T-helper 1 cell treated with Interleukin-12 subunit alpha and Interleukin-12 subunit beta and Interleukin-4 antibody, amounts not matched to agents 30 ng/mL and 1 ng/mL, for 36 hours (primary cell): ENCODE data around the gene PAH. TPM values are rescaled to one million over a fixed set of nuclear protein-coding genes. Genes with fewer than 3 reads are reported as not detected.

ENCODE experiments used
- intact Hi-C: fragments of 100-400 bp; cut with micrococcal nuclease; formaldehyde crosslinking; loops from one replicate; pipeline ENCODE4 v1.15.1; 2024
- total RNA-seq: library from RNA; stranded (reverse); gene quantifications from 2 replicates; pipeline ENCODE4 v1.2.3, GENCODE V29; 2022

Gene PAH
- total RNA-seq, 1 donor from 2014 or later: not detected

DNA sequence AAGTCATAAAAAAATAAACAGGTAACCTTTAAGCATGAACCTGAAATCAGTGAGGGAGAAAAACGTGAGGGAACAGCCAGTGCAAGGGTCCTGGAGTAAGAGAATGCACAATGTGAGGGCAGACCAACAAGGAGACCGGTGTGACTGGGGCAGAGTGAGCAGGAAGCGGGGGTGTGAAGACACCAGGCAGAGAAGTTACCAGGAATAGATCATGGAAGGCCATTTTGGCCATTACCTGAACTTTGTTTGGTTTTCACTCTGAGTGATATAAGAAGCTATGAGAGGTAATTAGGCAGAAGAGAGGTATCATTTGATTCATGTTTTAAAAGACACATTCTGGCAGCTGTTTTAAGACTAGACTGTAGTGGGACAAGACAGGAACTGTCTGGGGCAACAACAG is 15.0 kb downstream of the PAH start:
- intact Hi-C loops: no loop called here

DNA sequence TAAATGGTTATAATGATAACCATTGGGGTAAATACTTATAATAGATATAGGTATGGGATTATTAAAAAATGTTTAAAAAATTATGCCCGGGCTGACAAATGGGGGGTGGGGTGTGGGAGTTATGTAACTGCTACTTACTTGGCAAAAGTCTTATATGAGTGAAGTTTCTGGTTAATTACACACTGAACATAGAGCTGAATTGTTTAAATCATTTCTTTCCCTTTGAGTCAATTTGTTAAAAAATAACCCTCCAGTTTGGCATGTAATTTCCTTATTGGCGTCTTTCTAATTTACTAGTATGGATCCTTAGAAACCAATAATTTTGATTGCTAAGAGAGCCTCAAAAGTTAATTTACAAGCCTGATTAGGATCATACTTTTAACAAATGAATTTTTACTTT is 16.7 kb downstream of the PAH start:
- intact Hi-C loops: no loop called here

DNA sequence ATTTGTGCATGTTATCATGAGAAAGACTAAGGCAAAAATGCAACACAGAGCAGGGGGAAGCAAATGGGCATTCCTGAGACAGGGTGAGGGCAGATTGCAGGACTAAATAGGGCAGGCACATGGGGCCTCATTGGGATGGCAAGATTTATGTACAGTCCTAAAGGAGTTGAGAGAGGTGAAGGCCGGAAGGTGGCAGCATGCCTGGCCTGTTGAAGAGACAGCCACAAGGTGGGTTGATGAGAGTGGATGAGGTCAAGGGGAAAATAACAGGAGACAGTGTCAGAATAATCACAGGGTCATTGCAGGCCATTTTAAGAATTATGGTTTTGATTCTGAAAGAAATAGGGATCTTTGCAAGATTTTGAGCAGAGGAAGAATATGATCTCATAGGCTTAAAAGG is 21.0 kb downstream of the PAH start:
- intact Hi-C loops: no loop called here

DNA sequence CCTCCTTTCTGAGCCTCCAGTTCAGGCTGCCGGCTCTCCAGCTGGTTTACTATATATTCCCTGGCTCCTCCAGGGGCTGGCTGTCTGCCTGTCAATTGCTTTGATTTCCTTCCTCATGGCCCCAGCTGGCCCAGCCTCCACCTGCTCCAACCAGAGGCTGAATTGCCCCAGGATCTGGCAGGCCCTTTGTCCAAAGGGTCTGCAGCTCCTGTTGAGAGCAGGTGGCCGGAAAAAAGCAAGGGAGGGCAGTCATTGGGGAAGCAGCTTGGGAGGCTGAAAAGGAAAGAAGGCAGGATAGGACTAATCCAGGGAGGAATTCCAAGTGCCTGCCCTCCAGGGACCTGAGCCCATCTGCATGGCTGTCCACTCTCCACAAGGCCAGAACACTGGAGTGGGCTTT is 25.3 kb downstream of the PAH start:
- intact Hi-C loops: no loop called here

DNA sequence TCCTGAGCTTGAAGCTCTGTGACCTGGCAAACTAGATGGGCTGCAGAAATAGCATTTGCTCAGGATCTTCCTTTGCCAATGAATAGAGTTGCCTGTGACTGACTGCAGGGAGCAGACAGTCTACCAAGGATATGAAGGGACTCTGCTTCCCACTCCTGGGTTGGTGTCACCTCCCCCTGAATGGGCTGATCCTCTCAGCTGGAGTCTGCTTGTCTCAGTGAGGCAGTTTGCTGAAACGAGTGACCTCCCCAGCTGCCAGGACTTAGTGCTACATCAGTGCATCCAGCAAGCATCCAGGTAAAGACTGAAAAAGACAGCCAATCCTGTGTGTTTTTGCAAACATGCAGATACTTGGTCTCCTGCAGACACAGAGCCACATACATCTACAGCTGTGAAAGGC is 28.5 kb downstream of the PAH start:
- intact Hi-C loops: no loop called here

GRCh38 chr12:102885043-102885932 is 31.8 kb downstream of the PAH start:
- intact Hi-C loops: no loop called here

DNA sequence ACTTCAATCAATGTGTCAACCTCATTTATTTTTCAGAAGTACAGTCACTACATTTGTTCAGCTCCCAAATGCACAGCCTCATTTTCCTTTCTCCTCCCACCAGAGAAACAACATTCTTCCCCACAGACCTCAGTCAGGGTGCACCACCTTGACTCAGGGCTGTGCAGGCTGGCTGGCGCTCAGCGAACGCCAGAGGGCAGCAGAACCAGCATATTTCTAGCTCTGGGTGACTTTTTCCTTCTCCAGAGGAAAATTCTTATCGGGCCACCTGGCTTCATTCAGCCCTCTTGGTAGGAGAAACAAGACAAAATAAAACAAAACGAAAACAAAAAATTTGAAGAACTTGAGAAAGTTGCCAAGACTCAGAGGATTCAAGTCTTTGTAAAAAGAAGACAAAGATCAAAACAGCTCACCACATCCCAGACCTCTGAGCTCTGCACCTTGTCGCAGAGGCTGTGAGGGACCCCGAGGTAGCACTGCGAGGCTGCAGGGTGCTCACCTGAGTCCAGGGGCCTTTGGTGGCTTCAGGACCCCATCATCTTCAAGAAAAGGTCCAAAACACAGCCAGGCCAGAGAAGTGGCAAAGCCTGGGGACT is 33.7 kb downstream of the PAH start:
- intact Hi-C loops: loop anchor here (1.0 to 5.0 kb wide), 4 partner anchors 64 to 749 kb away; no protein-coding TSS in a partner anchor

GRCh38 chr12:102880783-102881182 is 36.3 kb downstream of the PAH start:
- intact Hi-C loops: loop anchor here (5.0 kb wide), 1 partner anchor 67 kb away; no protein-coding TSS in a partner anchor

GRCh38 chr12:102879144-102879763 is 37.8 kb downstream of the PAH start:
- intact Hi-C loops: loop anchor here (1.0 to 5.0 kb wide), 2 partner anchors 942 to 962 kb away; no protein-coding TSS in a partner anchor

GRCh38 chr12:102876883-102877282 is 40.2 kb downstream of the PAH start:
- intact Hi-C loops: loop anchor here (5.0 kb wide), 1 partner anchor 940 kb away; no protein-coding TSS in a partner anchor

GRCh38 chr12:102874819-102875218 is 42.2 kb downstream of the PAH start:
- intact Hi-C loops: loop anchor here (5.0 kb wide), 1 partner anchor 938 kb away; no protein-coding TSS in a partner anchor

GRCh38 chr12:102873077-102873476 is 44.0 kb downstream of the PAH start:
- intact Hi-C loops: no loop called here

- intact Hi-C loops: no loop called here
Observed at GRCh38 chr12:102871014-102871413, 46.0 kb downstream of the PAH start.

DNA sequence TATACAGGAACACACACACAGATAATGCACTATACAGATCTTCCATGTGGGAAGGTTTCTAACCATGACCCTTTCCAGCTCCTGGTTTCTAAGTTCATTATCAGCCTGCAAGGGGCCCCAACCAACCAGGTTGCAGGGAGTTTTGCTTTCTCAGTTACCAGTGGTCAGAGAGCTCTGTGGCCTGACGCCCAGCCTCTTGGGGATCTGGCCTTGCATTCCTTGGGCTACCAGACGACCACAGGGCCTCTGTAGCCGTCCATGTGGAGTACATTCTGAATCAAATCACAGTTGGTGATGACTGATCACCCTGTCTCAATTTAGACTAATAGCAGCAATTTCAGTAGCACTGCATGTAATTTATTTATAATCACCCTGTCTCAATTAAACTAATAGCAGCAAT is 47.5 kb downstream of the PAH start:
- intact Hi-C loops: no loop called here

DNA sequence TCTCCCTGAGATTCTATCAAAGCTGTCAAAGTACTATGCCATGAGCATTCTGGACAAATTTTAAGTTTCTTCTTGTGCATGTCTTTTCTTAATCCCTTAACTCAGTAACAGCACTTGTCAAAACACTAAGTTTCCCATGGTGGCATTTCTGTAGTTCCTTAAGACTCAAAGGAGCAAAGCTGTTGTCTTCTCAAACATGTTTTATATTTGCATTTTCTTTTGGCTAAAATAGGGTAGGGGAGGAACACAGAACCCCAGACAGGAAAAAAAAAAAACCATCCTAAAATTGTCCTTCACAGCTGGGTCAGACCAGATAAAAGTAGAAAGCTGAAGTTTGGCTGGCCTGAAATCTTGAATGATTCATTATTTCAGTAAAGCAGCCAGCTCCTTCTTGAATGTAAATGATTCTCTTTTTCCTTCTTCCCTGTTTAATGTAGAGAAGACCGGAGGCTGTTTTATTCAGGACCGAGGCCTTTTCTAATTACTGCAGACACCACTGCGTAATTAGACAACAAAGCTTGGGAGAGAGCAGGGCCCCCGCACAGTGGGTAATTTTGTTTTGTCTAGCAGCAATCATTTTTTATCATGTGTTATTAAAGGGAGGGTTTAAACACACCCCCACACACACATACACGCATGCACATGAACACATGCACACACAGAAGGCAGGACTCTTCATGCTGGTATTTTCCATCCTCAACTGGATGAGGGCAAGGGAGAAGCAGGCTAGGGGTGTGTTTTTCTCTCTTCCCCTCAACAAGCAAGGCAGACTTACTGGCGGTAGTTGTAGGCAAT is 51.0 kb downstream of the PAH start:
- intact Hi-C loops: no loop called here

DNA sequence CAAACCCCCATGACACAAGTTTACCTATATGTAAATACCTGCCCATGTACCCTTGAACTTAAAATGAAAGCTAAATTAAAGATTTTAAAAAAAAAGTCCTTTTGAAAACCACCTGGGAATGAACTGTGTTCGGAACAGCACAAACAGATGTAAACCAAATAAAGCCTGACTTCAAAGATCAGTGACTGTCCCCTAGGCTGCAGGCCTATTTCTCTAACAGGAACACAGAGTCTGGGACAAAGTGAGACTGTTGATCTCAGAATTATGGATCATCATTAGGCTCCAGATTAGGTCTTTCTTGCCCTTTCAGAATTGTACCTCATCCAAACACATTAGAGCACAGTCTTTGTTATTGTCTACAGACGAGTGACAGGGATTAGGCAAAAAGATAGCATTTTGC is 54.6 kb downstream of the PAH start:
- intact Hi-C loops: no loop called here

DNA sequence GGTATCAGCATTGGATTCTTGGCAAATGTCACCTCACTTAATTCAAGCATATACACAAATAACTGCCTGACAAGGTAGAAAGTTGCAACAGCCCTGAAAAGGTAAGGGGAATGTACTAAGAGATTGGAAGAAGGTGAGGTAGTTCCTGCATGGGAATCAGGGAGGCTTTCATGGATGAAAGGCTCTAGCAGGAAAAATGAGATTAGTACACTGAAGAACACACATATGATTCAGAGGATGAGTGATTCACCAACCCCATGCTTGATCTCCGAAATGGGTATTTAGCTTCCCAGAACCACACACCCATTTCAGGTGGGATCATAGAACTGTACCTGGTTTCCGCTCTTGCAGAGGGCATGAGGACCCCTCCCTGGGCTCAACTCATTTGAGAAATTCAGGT is 65.8 kb downstream of the PAH start:
- intact Hi-C loops: no loop called here

DNA sequence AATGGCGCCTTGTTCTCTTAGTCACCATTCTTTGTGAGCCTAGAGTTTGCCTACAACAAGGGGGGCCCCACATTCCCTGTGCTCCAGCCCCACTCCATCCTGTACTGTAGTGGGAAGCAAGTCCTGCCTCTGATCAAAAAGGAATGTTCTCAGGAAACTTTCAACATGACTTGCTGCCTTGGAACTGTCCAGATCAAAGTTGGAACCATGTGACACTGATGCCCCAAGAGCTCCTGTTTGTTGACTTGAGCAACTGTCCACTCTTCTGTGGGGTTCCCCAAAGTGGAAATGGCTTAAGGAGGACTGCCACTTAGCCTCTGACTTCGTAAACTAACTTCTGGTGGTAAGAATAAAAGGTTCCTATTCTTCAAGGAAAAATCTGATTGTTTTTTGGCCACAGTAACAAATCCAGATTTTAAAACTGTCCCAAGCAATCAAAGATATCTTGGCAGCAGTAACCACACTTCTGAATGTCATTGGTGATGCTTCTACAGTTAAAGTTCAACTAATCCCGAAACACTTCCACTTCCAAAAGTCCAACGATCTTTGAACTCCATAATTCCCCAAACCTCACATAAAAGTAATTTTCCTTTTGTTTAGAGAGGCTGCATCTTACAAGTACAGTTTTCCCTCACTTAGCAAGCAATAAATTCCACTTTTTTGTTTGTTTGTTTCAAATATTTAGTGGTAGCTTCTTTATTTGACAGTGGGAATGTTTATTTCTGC is 67.2 kb downstream of the PAH start:
- intact Hi-C loops: no loop called here

- intact Hi-C loops: no loop called here
Observed at GRCh38 chr12:102848832-102849231, 68.2 kb downstream of the PAH start.

GRCh38 chr12:102847131-102847530 is 69.9 kb downstream of the PAH start:
- intact Hi-C loops: no loop called here
